Germinal center (tissue), 1 donor: ENCODE results near the gene RTN4RL2.

Source experiments
- DNase-seq: peaks from one replicate; pipeline ENCODE4 v3.0.0; 2012; ENCODE audit warnings: mixed read lengths, low spot score

The RTN4RL2 gene

GRCh38 chr11:57460022-57460757, at the start of gene RTN4RL2:
Gene RTN4RL2, plus strand, starts transcription at chr11:57460528. Its CDS starts 338 bp downstream, at chr11:57460866.
- DNase-seq = peak; percentile 71

GRCh38 chr11:57413681-57414080, 46.6 kb upstream of the RTN4RL2 start:
- DNase-seq = no peak

- no peak for DNase-seq
Measured at GRCh38 chr11:57414612-57415212, 45.6 kb upstream of the RTN4RL2 start.

GRCh38 chr11:57416436-57416835, 43.9 kb upstream of the RTN4RL2 start:
- DNase-seq = no peak

GRCh38 chr11:57417056-57417455, 43.3 kb upstream of the RTN4RL2 start:
- DNase-seq = no peak

GRCh38 chr11:57418131-57418530, 42.2 kb upstream of the RTN4RL2 start:
- DNase-seq = no peak

- no peak for DNase-seq
Measured at GRCh38 chr11:57419146-57419545, 41.2 kb upstream of the RTN4RL2 start.

GRCh38 chr11:57421066-57421465, 39.3 kb upstream of the RTN4RL2 start:
- DNase-seq = no peak

- DNase-seq = no peak
Measured at GRCh38 chr11:57421805-57422204, 38.5 kb upstream of the RTN4RL2 start.

GRCh38 chr11:57422669-57423068, 37.7 kb upstream of the RTN4RL2 start:
- DNase-seq = no peak

- no peak for DNase-seq
Measured at GRCh38 chr11:57424137-57424791, 36.1 kb upstream of the RTN4RL2 start.

- DNase-seq = peak; percentile 25
Measured at GRCh38 chr11:57424792-57425564, 35.4 kb upstream of the RTN4RL2 start.

- no peak for DNase-seq
Measured at GRCh38 chr11:57425565-57426438, 34.5 kb upstream of the RTN4RL2 start.

- no peak for DNase-seq
Measured at GRCh38 chr11:57426439-57426928, 33.8 kb upstream of the RTN4RL2 start.

GRCh38 chr11:57426929-57427726, 33.2 kb upstream of the RTN4RL2 start, which contains the start of gene SLC43A3:
Gene SLC43A3, minus strand, starts transcription at chr11:57427121. Its CDS starts 949 bp downstream, at chr11:57426172.
- peak; percentile 69 for DNase-seq

- no peak for DNase-seq
Measured at GRCh38 chr11:57427727-57428082, 32.6 kb upstream of the RTN4RL2 start.

- DNase-seq = no peak
Measured at GRCh38 chr11:57428643-57429042, 31.7 kb upstream of the RTN4RL2 start.

- no peak for DNase-seq
Measured at GRCh38 chr11:57429946-57430345, 30.4 kb upstream of the RTN4RL2 start.

- DNase-seq = no peak
Measured at GRCh38 chr11:57430952-57431351, 29.4 kb upstream of the RTN4RL2 start.

GRCh38 chr11:57432149-57432561, 28.2 kb upstream of the RTN4RL2 start:
- no peak for DNase-seq
